CD4-positive, alpha-beta T cell treated with Interleukin-15 for 4 hours (primary cell): ENCODE results near the gene OPTN.

Experiments
- DNase-seq: peaks from one replicate; pipeline ENCODE4 v3.0.0-alpha.2; 2020; ENCODE audit warnings: low spot score

The OPTN gene

GRCh38 chr10:13184276-13184675 is 84.3 kb downstream of the OPTN start:
- no peak for DNase-seq

GRCh38 chr10:13184730-13185514 is 85.0 kb downstream of the OPTN start:
- DNase-seq = no peak

GRCh38 chr10:13187135-13187534 is 87.2 kb downstream of the OPTN start:
- DNase-seq = no peak
